Activated effector memory CD4-positive, alpha-beta T cell treated with Interleukin-2 at 50 U/mL for 16 hours (primary cell): ENCODE data around the gene CDK19.
"Not testable (repeated sequence)": the region's sequence is repeated elsewhere in the genome, so short reads cannot be mapped to it uniquely, and the experiment has no call there.

ENCODE experiments used
- DNase-seq: peaks from one replicate; pipeline ENCODE4 v3.0.0-alpha.2; 2020

The CDK19 gene

GRCh38 chr6:110617057-110617456 is 198.2 kb downstream of the CDK19 start:
- no peak for DNase-seq

DNA sequence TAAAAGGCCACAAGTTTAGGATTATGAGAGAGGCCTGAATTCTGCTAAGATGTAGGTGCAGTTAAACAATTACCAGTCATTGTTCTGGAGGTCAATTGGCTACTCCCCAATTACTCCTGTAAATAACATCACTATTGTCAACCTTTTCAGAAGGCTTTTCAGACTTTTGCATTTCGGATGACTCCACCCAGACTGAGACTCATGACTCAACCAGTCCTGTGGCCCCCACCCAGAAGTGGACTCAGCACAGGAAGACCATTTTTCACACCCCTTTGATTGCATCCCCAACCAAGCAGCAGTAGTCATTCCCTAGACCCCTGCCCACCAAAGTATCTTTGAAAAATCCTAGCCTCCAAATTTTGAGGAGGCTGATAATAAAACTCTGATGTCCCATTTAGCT is 199.5 kb downstream of the CDK19 start:
- DNase-seq, result no peak

DNA sequence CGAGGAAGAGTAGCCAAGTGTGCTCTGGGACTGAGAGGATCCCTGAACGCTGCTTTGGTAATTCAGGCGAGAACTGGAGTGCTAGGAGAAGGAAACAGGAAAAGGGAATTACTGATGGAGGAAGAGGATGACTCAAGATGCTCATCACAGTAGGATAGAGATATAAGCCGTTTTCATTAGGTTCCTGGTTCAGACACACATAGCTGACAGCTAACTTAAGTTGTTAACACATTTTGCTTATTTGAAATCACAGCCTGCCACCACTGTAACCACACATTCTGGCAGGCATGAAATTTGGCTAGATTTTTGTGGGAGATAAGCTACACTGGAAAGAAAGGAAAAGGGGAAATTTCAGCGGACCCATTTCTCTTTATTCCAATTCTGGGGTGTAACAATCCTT is 200.7 kb downstream of the CDK19 start:
- DNase-seq, result no peak

GRCh38 chr6:110614106-110614505 is 201.2 kb downstream of the CDK19 start:
- no peak for DNase-seq

DNA sequence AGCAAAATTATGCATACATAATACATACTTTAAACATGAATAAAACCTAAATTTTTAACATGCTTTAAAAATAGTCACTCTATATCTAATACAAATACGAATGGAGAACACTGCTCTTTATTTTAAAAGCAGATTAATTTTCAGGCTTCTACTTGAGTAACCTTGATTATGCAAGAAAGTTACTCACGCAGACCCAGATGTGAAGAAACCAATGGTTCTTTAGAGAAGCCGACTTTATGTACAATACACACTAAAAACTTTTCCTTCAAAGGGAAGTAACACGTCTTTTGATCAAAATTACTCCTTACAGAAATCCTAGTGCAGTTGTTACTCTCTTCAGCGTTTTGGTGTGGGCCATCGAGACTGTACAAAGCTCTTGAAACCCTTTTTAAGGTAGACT is 201.9 kb downstream of the CDK19 start:
- no peak for DNase-seq

GRCh38 chr6:110612298-110612697 is 203.0 kb downstream of the CDK19 start:
- DNase-seq, result no peak

DNA sequence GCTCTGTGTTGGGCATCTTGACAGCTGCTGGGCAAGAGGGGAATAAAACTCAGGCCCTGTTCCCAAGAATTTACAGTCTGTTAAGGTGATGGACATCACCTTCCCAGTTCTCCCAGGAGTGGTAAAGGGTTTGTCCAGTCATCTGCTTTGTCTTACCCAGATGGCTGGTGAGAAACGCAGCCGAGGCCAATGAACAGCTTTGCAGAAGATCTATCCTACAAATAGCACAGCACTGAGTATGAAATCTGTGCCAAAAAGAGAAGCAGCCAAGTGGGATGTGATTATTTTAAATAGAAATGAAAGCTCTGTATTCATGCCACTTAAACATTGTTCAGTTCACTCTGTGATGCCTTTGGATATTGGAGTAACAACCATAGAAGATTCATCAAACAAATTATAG is 206.2 kb downstream of the CDK19 start:
- DNase-seq, result no peak

GRCh38 chr6:110608151-110608550 is 207.1 kb downstream of the CDK19 start:
- DNase-seq, result no peak

DNA sequence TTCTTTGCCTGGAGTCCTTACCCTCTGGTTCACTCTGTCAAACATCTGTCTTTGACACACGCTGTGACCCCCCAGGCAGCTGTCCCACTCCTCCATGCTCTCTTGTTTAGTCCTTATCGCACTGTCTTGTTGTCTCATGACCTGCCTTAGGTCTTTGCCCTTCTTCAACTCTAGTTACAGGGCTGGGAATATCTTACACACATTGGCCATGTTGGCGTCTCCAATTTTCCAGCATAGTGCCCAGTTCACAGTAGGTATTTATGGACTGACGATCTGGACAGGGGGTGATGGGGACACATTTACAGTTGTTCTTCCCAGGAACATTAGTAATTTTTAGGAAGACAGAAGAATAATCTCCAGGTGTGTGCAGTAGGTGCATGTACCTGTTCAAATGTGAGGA is 209.1 kb downstream of the CDK19 start:
- DNase-seq, result no peak

DNA sequence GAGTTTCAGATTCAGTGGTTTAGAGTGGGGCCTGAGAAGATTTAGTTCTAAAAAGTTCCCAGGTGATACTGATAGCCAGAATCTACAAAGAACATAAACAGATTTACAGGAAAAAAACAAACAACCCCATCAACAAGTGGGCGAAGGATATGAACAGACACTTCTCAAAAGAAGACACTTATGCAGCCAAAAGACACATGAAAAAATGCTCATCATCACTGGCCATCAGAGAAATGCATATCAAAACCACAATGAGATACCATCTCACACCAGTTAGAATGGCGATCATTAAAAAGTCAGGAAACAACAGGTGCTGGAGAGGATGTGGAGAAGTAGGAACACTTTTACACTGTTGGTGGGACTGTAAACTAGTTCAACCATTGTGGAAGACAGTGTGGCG is 214.6 kb downstream of the CDK19 start:
- not testable (repeated sequence) for DNase-seq

DNA sequence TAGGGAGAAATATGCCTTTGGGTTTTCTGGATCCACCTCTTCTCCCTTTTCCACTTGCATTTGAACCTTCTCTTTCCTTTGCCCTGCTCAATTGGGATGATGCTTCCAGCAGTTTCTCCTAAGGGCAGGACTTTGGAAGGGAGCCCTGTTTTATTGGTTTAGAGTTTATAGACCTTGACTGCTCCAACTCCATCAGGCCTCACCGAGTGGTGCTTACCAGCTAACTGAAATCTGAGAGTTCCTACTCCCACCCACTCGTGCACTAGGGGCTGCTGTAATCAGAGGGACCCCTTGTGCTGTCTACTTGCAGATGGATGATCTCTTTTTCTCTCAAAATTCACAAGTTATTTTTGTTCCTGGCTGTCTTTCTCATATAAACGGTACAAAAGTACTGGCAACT is 217.5 kb downstream of the CDK19 start:
- no peak for DNase-seq

DNA sequence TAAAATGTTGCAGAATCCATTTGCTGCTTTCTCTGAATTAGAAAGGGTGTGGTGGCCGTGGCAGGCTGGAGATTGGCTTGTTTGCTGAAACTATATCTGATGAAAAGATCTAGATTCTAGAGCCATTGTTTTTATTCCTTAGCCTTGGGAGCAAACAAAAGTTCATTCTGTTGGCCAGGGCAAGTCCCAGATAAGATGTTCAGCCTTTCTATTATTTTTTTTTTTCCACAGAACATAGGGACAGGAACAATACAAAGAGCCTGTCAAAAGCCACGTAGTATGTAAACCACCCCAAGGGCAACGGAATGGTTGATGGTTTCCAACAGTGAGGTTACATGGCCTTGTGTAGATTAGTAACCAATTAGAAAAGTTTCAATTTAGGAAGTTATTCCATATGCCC is 218.9 kb downstream of the CDK19 start:
- no peak for DNase-seq

GRCh38 chr6:110595112-110595511 is 220.2 kb downstream of the CDK19 start:
- no peak for DNase-seq

- DNase-seq, result no peak
Measured at GRCh38 chr6:110593637-110594036, 221.6 kb downstream of the CDK19 start.

GRCh38 chr6:110592765-110593164 is 222.5 kb downstream of the CDK19 start:
- DNase-seq, result no peak

DNA sequence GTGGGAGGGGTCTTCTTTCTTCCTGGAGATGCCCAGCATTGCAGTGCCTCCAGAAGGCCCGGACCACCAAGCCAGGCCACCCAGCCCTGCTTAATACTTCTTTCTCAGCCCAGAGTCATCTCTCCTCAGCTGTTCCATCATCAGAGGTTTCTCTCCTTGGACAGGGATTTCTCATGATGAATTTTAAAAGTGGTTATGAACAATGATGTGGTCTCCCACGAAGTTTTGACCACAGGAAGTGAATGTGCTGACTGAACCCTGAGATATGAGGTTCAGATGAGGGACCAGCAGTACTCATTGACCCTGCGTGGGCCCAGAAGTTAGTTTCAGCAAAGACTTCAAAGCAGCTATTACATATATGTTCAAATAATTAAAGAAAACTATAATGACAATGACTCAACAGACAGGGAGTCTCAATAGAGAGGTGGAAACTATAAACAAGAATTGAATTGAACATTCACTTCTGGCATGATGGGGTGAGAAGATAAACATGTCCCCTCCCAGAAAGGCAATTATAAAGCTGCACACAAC is 224.4 kb downstream of the CDK19 start:
- no peak for DNase-seq

- DNase-seq, result no peak
Measured at GRCh38 chr6:110589865-110590513, 225.3 kb downstream of the CDK19 start.

GRCh38 chr6:110587328-110587727 is 227.9 kb downstream of the CDK19 start:
- no peak for DNase-seq

- no peak for DNase-seq
Measured at GRCh38 chr6:110581679-110582078, 233.6 kb downstream of the CDK19 start.

- DNase-seq, result not testable (repeated sequence)
Measured at GRCh38 chr6:110577596-110578167, 237.6 kb downstream of the CDK19 start.

- no peak for DNase-seq
Measured at GRCh38 chr6:110575925-110576463, 239.3 kb downstream of the CDK19 start.

GRCh38 chr6:110574817-110575216 is 240.5 kb downstream of the CDK19 start:
- no peak for DNase-seq

DNA sequence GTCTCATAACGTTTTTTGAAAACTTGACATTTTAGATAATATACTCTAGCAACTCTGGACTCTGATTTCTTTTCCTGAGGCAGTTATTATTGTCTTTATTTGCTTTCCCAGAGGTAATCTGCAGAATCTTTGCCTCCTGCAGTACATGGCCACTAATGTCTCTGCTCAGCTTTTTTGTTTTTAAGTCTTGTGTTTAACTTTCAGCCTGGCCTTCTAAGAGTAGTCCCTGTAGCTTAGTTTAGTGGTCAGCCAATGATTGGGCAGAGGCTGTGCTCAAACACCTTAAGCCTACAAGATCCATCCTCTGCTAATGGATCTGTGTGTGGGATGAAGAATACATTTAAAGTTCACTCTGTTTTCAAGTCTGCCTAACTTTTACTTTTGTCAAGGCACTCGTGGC is 241.7 kb downstream of the CDK19 start:
- DNase-seq, result no peak

GRCh38 chr6:110573136-110573535 is 242.1 kb downstream of the CDK19 start:
- DNase-seq, result no peak
